Colonic mucosa (tissue), 4 donors: ENCODE results near the gene ARMH1. TPM values are rescaled to one million over a fixed set of nuclear protein-coding genes. Genes with fewer than 3 reads are reported as not detected.

ENCODE experiments used
- DNase-seq: peaks from one replicate; pipeline ENCODE4 v3.0.0-alpha.2; 2020
- H3K27ac ChIP-seq: fragments of 200-600 bp; one replicate; pipeline ENCODE4 v1.8.0; 2021
- H3K27me3 ChIP-seq: fragments of 200-600 bp; one replicate; pipeline ENCODE4 v1.8.0; 2021
- H3K36me3 ChIP-seq: fragments of 200-600 bp; one replicate; pipeline ENCODE4 v1.8.0; 2021
- H3K4me1 ChIP-seq: fragments of 200-600 bp; one replicate; pipeline ENCODE4 v1.8.0; 2021; ENCODE audit warnings: mild to moderate bottlenecking
- H3K4me3 ChIP-seq: fragments of 200-600 bp; one replicate; pipeline ENCODE4 v1.8.0; 2021
- H3K9ac ChIP-seq, 2 donors: one replicate each; pipeline ENCODE4 v1.7.0; 2013; ENCODE audit warnings: control low read depth in 2 of 2, low read depth in 2 of 2, low read length in 2 of 2
- H3K9me3 ChIP-seq: fragments of 200-600 bp; one replicate; pipeline ENCODE4 v1.8.0; 2021
- CTCF ChIP-seq: fragments of 200-600 bp; IDR thresholded peaks from one replicate; pipeline ENCODE4 v1.8.0; 2022; ENCODE audit warnings: antibody characterized with exemption, mild to moderate bottlenecking
- intact Hi-C: fragments of 100-400 bp; cut with DNase I; formaldehyde crosslinking; loops from one replicate; pipeline ENCODE4 v1.14.1; 2022
- total RNA-seq, 2 donors: library from RNA; stranded (reverse); fragmentation: NEBNext Ultra II Directional in 1 of 2; extraction: Animal tissue kit (Norgen Biotek cat#: 25700) in 1 of 2; gene quantifications; one replicate each; pipeline ENCODE4 v1.2.1, GENCODE V29; 2021
- donor health status: healthy.
- donor health status: DM: no; HTN: no; CAD: no.
- donor health status: DM: no; HTN: no; CAD: no.

Gene ARMH1
- total RNA-seq, 2 donors from 2014 or later, result 1.3 to 5.1 TPM

- Histone ChIP-seq H3K4me1 (no peaks in the 10 kb centered on the region), H3K36me3 (peaks cover 9% of the 10 kb centered on the region), H3K27me3 (no peaks in the 10 kb centered on the region), H3K9ac (no peak overlapping the region), H3K9me3 (no peaks in the 10 kb centered on the region), H3K4me3 (no peak overlapping the region), H3K27ac (peak overlapping the region; percentile 15)
- intact Hi-C loops, result no loop called here
- DNase-seq, result no peak
- TF ChIP-seq CTCF, result no peak
These were observed 28.0 kb upstream of the ARMH1 start for GRCh38 chr1:44646261-44647110.

- Histone ChIP-seq H3K36me3 (peaks cover 2% of the 10 kb centered on the region), H3K9me3 (no peaks in the 10 kb centered on the region), H3K27me3 (no peaks in the 10 kb centered on the region), H3K4me1 (no peaks in the 10 kb centered on the region), H3K27ac (no peak overlapping the region), H3K9ac (no peak overlapping the region), H3K4me3 (no peak overlapping the region)
- intact Hi-C loops, result no loop called here
- DNase-seq, result no peak
- TF ChIP-seq CTCF, result no peak
These were observed 26.6 kb upstream of the ARMH1 start for GRCh38 chr1:44647896-44648295.

- Histone ChIP-seq H3K9ac (no peak overlapping the region), H3K36me3 (no peaks in the 10 kb centered on the region), H3K9me3 (no peaks in the 10 kb centered on the region), H3K27me3 (no peaks in the 10 kb centered on the region), H3K4me3 (no peak overlapping the region), H3K27ac (no peak overlapping the region), H3K4me1 (no peaks in the 10 kb centered on the region)
- intact Hi-C loops, result no loop called here
- TF ChIP-seq CTCF, result no peak
- peak; percentile 27 for DNase-seq
These were observed 25.8 kb upstream of the ARMH1 start for GRCh38 chr1:44648529-44649250.

GRCh38 chr1:44649788-44650158 is 24.7 kb upstream of the ARMH1 start:
- Histone ChIP-seq H3K36me3 (no peaks in the 10 kb centered on the region), H3K27ac (no peak overlapping the region), H3K27me3 (no peaks in the 10 kb centered on the region), H3K4me3 (no peak overlapping the region), H3K9me3 (no peaks in the 10 kb centered on the region), H3K4me1 (no peaks in the 10 kb centered on the region), H3K9ac (no peak overlapping the region)
- intact Hi-C loops, result no loop called here
- TF ChIP-seq CTCF, result no peak
- DNase-seq, result no peak

GRCh38 chr1:44650159-44650831 is 24.2 kb upstream of the ARMH1 start:
- no peak for DNase-seq
- Histone ChIP-seq H3K4me1 (no peaks in the 10 kb centered on the region), H3K27ac (no peak overlapping the region), H3K9ac (no peak overlapping the region), H3K4me3 (no peak overlapping the region), H3K9me3 (no peaks in the 10 kb centered on the region), H3K27me3 (no peaks in the 10 kb centered on the region), H3K36me3 (no peaks in the 10 kb centered on the region)
- intact Hi-C loops, result no loop called here
- TF ChIP-seq CTCF, result no peak
